ENCODE results near the gene GANC. TPM values are rescaled to one million over a fixed set of nuclear protein-coding genes. Genes with fewer than 3 reads are reported as not detected.

GANC gene
- total and polyA plus RNA-seq, 2 donors (not counting 1 experiment from before 2014, with no cell fraction given): 15.1 to 24.6 TPM

GRCh38 chr15:42373274-42373673 lies 100.3 kb downstream of the GANC start:
- Histone ChIP-seq H3K79me2 (ENCODE audit: control insufficient read depth, insufficient read depth, low read length) (no peaks in the 10 kb centered on the region), H3K4me1 (ENCODE audit: control insufficient read depth, extremely low read depth, insufficient read depth, low read length) (no peaks in the 10 kb centered on the region), H3K9ac (ENCODE audit: insufficient read depth, low read length) (no peak overlapping the region), H3K4me3 (replicated peaks in 1 of 4; ENCODE audit: control extremely low read depth in 1 of 4, insufficient read depth in 1 of 4, low read depth in 3 of 4, low read length in 4 of 4) (no peak overlapping the region), H3K27me3 (ENCODE audit: control insufficient read depth, insufficient read depth, low read length) (no peaks in the 10 kb centered on the region), H2AFZ (ENCODE audit: low read length) (no peak overlapping the region), H3K9me3 (ENCODE audit: control insufficient read depth, insufficient read depth, low read depth, low read length) (no peaks in the 10 kb centered on the region), H3K27ac (ENCODE audit: insufficient read depth, low read length) (no peak overlapping the region), H4K20me1 (ENCODE audit: control insufficient read depth, extremely low read depth, insufficient read depth, low read length) (no peaks in the 10 kb centered on the region), H3K36me3 (ENCODE audit: control insufficient read depth, insufficient read depth, low read length) (no peaks in the 10 kb centered on the region), H3K4me2 (ENCODE audit: extremely low read depth, insufficient read depth, low read length) (no peak overlapping the region)
- no peak for TF ChIP-seq EZH2 (IDR thresholded peaks at IDR 0.05; ENCODE audit: low read length, missing control alignments)
- no peak for TF ChIP-seq CTCF (conservative IDR thresholded peaks at IDR 0.05 in 1 of 2, IDR thresholded peaks at IDR 0.05 in 1 of 2; ENCODE audit: low read depth in 1 of 2, low read length in 2 of 2)
- DNase-seq (ENCODE audit: low read depth in 2 of 2): no peak

GRCh38 chr15:42373936-42374335 lies 100.9 kb downstream of the GANC start:
- H3K9me3 ChIP-seq (ENCODE audit: control insufficient read depth, insufficient read depth, low read depth, low read length): no peaks in the 10 kb centered on the region
- no peaks in the 10 kb centered on the region for H4K20me1 ChIP-seq (ENCODE audit: control insufficient read depth, extremely low read depth, insufficient read depth, low read length)
- TF ChIP-seq EZH2 (IDR thresholded peaks at IDR 0.05; ENCODE audit: low read length, missing control alignments) (no peak), CTCF (conservative IDR thresholded peaks at IDR 0.05 in 1 of 2, IDR thresholded peaks at IDR 0.05 in 1 of 2; ENCODE audit: low read depth in 1 of 2, low read length in 2 of 2) (no peak)
- no peak overlapping the region for H3K4me2 ChIP-seq (ENCODE audit: extremely low read depth, insufficient read depth, low read length)
- DNase-seq (ENCODE audit: low read depth in 2 of 2): no peak
- no peaks in the 10 kb centered on the region for H3K36me3 ChIP-seq (ENCODE audit: control insufficient read depth, insufficient read depth, low read length)
- H3K79me2 ChIP-seq (ENCODE audit: control insufficient read depth, insufficient read depth, low read length): no peaks in the 10 kb centered on the region
- H3K4me1 ChIP-seq (ENCODE audit: control insufficient read depth, extremely low read depth, insufficient read depth, low read length): no peaks in the 10 kb centered on the region
- H2AFZ ChIP-seq (ENCODE audit: low read length): no peak overlapping the region
- no peak overlapping the region for H3K27ac ChIP-seq (ENCODE audit: insufficient read depth, low read length)
- H3K9ac ChIP-seq (ENCODE audit: insufficient read depth, low read length): no peak overlapping the region
- H3K27me3 ChIP-seq (ENCODE audit: control insufficient read depth, insufficient read depth, low read length): no peaks in the 10 kb centered on the region
- H3K4me3 ChIP-seq (replicated peaks in 1 of 4; ENCODE audit: control extremely low read depth in 1 of 4, insufficient read depth in 1 of 4, low read depth in 3 of 4, low read length in 4 of 4): no peak overlapping the region

- Histone ChIP-seq H4K20me1 (ENCODE audit: control insufficient read depth, extremely low read depth, insufficient read depth, low read length) (no peaks in the 10 kb centered on the region), H3K36me3 (ENCODE audit: control insufficient read depth, insufficient read depth, low read length) (no peaks in the 10 kb centered on the region), H2AFZ (ENCODE audit: low read length) (no peak overlapping the region), H3K4me2 (ENCODE audit: extremely low read depth, insufficient read depth, low read length) (no peak overlapping the region), H3K9me3 (ENCODE audit: control insufficient read depth, insufficient read depth, low read depth, low read length) (no peaks in the 10 kb centered on the region), H3K79me2 (ENCODE audit: control insufficient read depth, insufficient read depth, low read length) (no peaks in the 10 kb centered on the region), H3K4me1 (ENCODE audit: control insufficient read depth, extremely low read depth, insufficient read depth, low read length) (no peaks in the 10 kb centered on the region), H3K4me3 (replicated peaks in 1 of 4; ENCODE audit: control extremely low read depth in 1 of 4, insufficient read depth in 1 of 4, low read depth in 3 of 4, low read length in 4 of 4) (no peak overlapping the region), H3K27me3 (ENCODE audit: control insufficient read depth, insufficient read depth, low read length) (no peaks in the 10 kb centered on the region), H3K9ac (ENCODE audit: insufficient read depth, low read length) (no peak overlapping the region), H3K27ac (ENCODE audit: insufficient read depth, low read length) (no peak overlapping the region)
- TF ChIP-seq CTCF (conservative IDR thresholded peaks at IDR 0.05 in 1 of 2, IDR thresholded peaks at IDR 0.05 in 1 of 2; ENCODE audit: low read depth in 1 of 2, low read length in 2 of 2): no peak
- TF ChIP-seq EZH2 (IDR thresholded peaks at IDR 0.05; ENCODE audit: low read length, missing control alignments): no peak
- no peak for DNase-seq (ENCODE audit: low read depth in 2 of 2)
These were observed 101.8 kb downstream of the GANC start for GRCh38 chr15:42374810-42375209.
